ENCODE results near the gene UBE2E2. TPM values are rescaled to one million over a fixed set of nuclear protein-coding genes. Genes with fewer than 3 reads are reported as not detected.

The UBE2E2 gene
- total RNA-seq, 4 donors from 2014 or later = 26.5 to 44.0 (median 37.0) TPM

- WGBS, 2 donors = 79 to 85% methylated on average over 4 of the region's 4 CpGs
- Histone ChIP-seq H3K36me3 (no peaks in the 10 kb centered on the region), H3K4me3 (no peak overlapping the region), H3K4me1 (peaks cover 0 to 17% (median 12%) of the 10 kb centered on the region in 3 donors), H3K27ac (peak overlapping the region in 1 of 4 donors; percentile 19), H3K9me3 (no peaks in the 10 kb centered on the region), H3K27me3 (no peaks in the 10 kb centered on the region)
- TF ChIP-seq CTCF (IDR thresholded peaks at IDR 0.05) = no peak
- no peak for TF ChIP-seq POLR2A (IDR thresholded peaks at IDR 0.05)
- intact Hi-C loops (cut with DNase I) = no loop called here
- no peak for DNase-seq
Measured at GRCh38 chr3:23547905-23548650, 345.0 kb downstream of the UBE2E2 start.

GRCh38 chr3:23548706-23549105, 345.6 kb downstream of the UBE2E2 start:
- H3K27ac ChIP-seq = peak overlapping the region in 1 of 4 donors; percentile 19
- no peaks in the 10 kb centered on the region for H3K9me3 ChIP-seq
- TF ChIP-seq POLR2A (IDR thresholded peaks at IDR 0.05) = no peak
- TF ChIP-seq CTCF (IDR thresholded peaks at IDR 0.05) = no peak
- H3K4me3 ChIP-seq = no peak overlapping the region
- intact Hi-C loops (cut with DNase I) = no loop called here
- no peak for DNase-seq
- no peaks in the 10 kb centered on the region for H3K27me3 ChIP-seq
- peaks cover 0 to 17% (median 12%) of the 10 kb centered on the region in 3 donors for H3K4me1 ChIP-seq
- H3K36me3 ChIP-seq = no peaks in the 10 kb centered on the region

- 77 to 88% methylated on average over 8 of the region's 8 CpGs for WGBS, 2 donors
- peak overlapping the region in 1 of 4 donors; percentile 19 for H3K27ac ChIP-seq
- no peak for DNase-seq
- no peaks in the 10 kb centered on the region for H3K27me3 ChIP-seq
- H3K4me1 ChIP-seq = peaks cover 0 to 17% (median 12%) of the 10 kb centered on the region in 3 donors
- H3K36me3 ChIP-seq = no peaks in the 10 kb centered on the region
- TF ChIP-seq POLR2A (IDR thresholded peaks at IDR 0.05) (no peak), CTCF (IDR thresholded peaks at IDR 0.05) (no peak)
- H3K4me3 ChIP-seq = no peak overlapping the region
- intact Hi-C loops (cut with DNase I) = no loop called here
- no peaks in the 10 kb centered on the region for H3K9me3 ChIP-seq
Measured at GRCh38 chr3:23549148-23549910, 346.2 kb downstream of the UBE2E2 start.

- intact Hi-C loops (cut with DNase I) = no loop called here
- no peak for DNase-seq
- no peak overlapping the region for H3K4me3 ChIP-seq
Measured at GRCh38 chr3:23550402-23550801, 347.3 kb downstream of the UBE2E2 start.

More at GRCh38 chr3:23550402-23550801, 347.3 kb downstream of the UBE2E2 start:
- H3K9me3 ChIP-seq = no peaks in the 10 kb centered on the region
- H3K27ac ChIP-seq = no peak overlapping the region
- no peak for TF ChIP-seq CTCF (IDR thresholded peaks at IDR 0.05)
- TF ChIP-seq POLR2A (IDR thresholded peaks at IDR 0.05) = no peak
- peaks cover 0 to 17% (median 12%) of the 10 kb centered on the region in 3 donors for H3K4me1 ChIP-seq
- 80 to 100% methylated on average over 1 of the region's 1 CpG for WGBS, 2 donors
- no peaks in the 10 kb centered on the region for H3K27me3 ChIP-seq
- no peaks in the 10 kb centered on the region for H3K36me3 ChIP-seq

Measured in esophagus squamous epithelium (tissue), 5 donors.